Right cardiac atrium (tissue), 5 donors: Measurements from ENCODE around the gene RBM24. TPM values are rescaled to one million over a fixed set of nuclear protein-coding genes. Genes with fewer than 3 reads are reported as not detected.
A peak's percentile ranks its signal among the peaks of the same experiment; 100 is the strongest.

ENCODE experiments used
- ATAC-seq, 2 donors: fragments of 200-7000 bp; cut with Tn5 transposase; one replicate each; pipeline versions ENCODE4 v1.8.0 to v1.9.1; 2020; ENCODE audit warnings: moderate library complexity in 2 of 2, mild to moderate bottlenecking in 1 of 2
- DNase-seq, 3 donors: peaks; one replicate each; pipeline ENCODE4 v3.0.0-alpha.2; 2020
- H3K27ac ChIP-seq: one replicate; pipeline ENCODE4 v1.5.1; 2013; ENCODE audit warnings: mild to moderate bottlenecking, low read length, control low read depth, moderate library complexity
- H3K27me3 ChIP-seq: one replicate; pipeline ENCODE4 v1.6.1; 2013; ENCODE audit not compliant: control insufficient read depth, insufficient read depth
- H3K4me1 ChIP-seq: one replicate; pipeline ENCODE4 v1.6.1; 2013; ENCODE audit warnings: low read length; ENCODE audit not compliant: control insufficient read depth, insufficient read depth
- H3K4me3 ChIP-seq: one replicate; pipeline ENCODE4 v1.5.1; 2013; ENCODE audit warnings: low read length, control low read depth
- H3K9me3 ChIP-seq: one replicate; pipeline ENCODE4 v1.6.1; 2013; ENCODE audit warnings: low read length; ENCODE audit not compliant: control insufficient read depth
- WGBS: extraction: QIAGEN DNeasy Blood & Tissue Kit; methylation state at CpG from one replicate; pipeline ENCODE4 v1.1.7; 2013; 5-methylcytosine and 5-hydroxymethylcytosine counted together
- intact Hi-C, 4 donors: fragments of 100-400 bp; cut with DNase I; formaldehyde crosslinking; loops; one replicate each; pipeline versions ENCODE4 v1.11.0 to v1.14.0; 2022 to 2023
- long read RNA-seq, 4 donors: library from polyadenylated mRNA; unstranded; transcript quantifications; one replicate each; pipeline ENCODE4 v2.0.0, GENCODE V29; 2020 to 2021
- polyA plus RNA-seq: library from polyadenylated mRNA; stranded (reverse); fragments of 200-250 nt; gene quantifications from one replicate; pipeline ENCODE4 v1.2.3, GENCODE V29; 2013
- total RNA-seq, 4 donors: library from RNA; stranded (reverse); fragmentation: NEBNext Ultra II Directional; extraction: Animal tissue kit (Norgen Biotek cat#: 25700); gene quantifications; one replicate each; pipeline ENCODE4 v1.2.1, GENCODE V29; 2021
- donor health status: healthy with polysubstance abuse.
- donor health status: DM: no; HTN: yes; CAD: no.
- donor health status: DM: no; HTN: no; CAD: no.
- donor health status: DM: no; HTN: yes; CAD: no; lungs with severe emphysema.
- donor health status: DM: yes; HTN: yes; CAD: no.

Gene RBM24
- total RNA-seq (100 to 1,000 TPM; 162 to 196 (median 178) TPM), polyA plus RNA-seq (177 TPM)
- long read RNA-seq, donor 1, transcript RBM24-207 (5 exons, 1,544 nt), result minor isoform, 54 of 646 reads
- long read RNA-seq, donor 1, transcript RBM24-206 (3 exons, 1,413 nt), result minor isoform, 6 of 646 reads
- long read RNA-seq, donor 1, transcript RBM24-202 (4 exons, 2,703 nt), result major isoform, 135 of 646 reads
- long read RNA-seq, donor 1, transcript RBM24-201 (3 exons, 2,394 nt), result minor isoform, 9 of 646 reads
- long read RNA-seq, donor 1, partial matches to known transcripts, result 10 of 646 reads
- long read RNA-seq, donor 1, other reads (novel, unspliced or antisense), result 425 of 646 reads
- long read RNA-seq, donor 2, transcript RBM24-207 (5 exons, 1,544 nt), result minor isoform, 31 of 166 reads
- long read RNA-seq, donor 2, transcript RBM24-202 (4 exons, 2,703 nt), result major isoform, 67 of 166 reads
- long read RNA-seq, donor 2, transcript RBM24-208 (2 exons, 1,222 nt), result minor isoform, 5 of 166 reads
- long read RNA-seq, donor 2, partial matches to known transcripts, result 4 of 166 reads
- long read RNA-seq, donor 2, other reads (novel, unspliced or antisense), result 51 of 166 reads
- long read RNA-seq, donor 3, transcript RBM24-202 (4 exons, 2,703 nt), result minor isoform, 21 of 264 reads
- long read RNA-seq, donor 3, transcript RBM24-208 (2 exons, 1,222 nt), result minor isoform, 15 of 264 reads
- long read RNA-seq, donor 3, transcript RBM24-207 (5 exons, 1,544 nt), result minor isoform, 13 of 264 reads
- long read RNA-seq, donor 3, transcript RBM24-201 (3 exons, 2,394 nt), result major isoform, 47 of 264 reads
- long read RNA-seq, donor 3, partial matches to known transcripts, result 15 of 264 reads
- long read RNA-seq, donor 3, other reads (novel, unspliced or antisense), result 143 of 264 reads
- long read RNA-seq, donor 4, transcript RBM24-207 (5 exons, 1,544 nt), result major isoform, 57 of 204 reads
- long read RNA-seq, donor 4, transcript RBM24-202 (4 exons, 2,703 nt), result major isoform, 57 of 204 reads
- long read RNA-seq, donor 4, transcript RBM24-206 (3 exons, 1,413 nt), result minor isoform, 11 of 204 reads
- long read RNA-seq, donor 4, transcript RBM24-208 (2 exons, 1,222 nt), result minor isoform, 6 of 204 reads
- long read RNA-seq, donor 4, partial matches to known transcripts, result 3 of 204 reads
- long read RNA-seq, donor 4, other reads (novel, unspliced or antisense), result 69 of 204 reads

- Histone ChIP-seq H3K4me1 (no peaks in the 10 kb centered on the region), H3K4me3 (peak within 1 kb of the TSS; percentile 72), H3K27ac (peak within 1 kb of the TSS; percentile 80), H3K27me3 (no peaks in the 10 kb centered on the region), H3K9me3 (no peaks in the 10 kb centered on the region)
- peak; percentile 25 to 36 for ATAC-seq
- peak; percentile 65 to 84 (median 80) for DNase-seq
- intact Hi-C loops, result loop anchor here in 3 of 4 donors (5.0 to 10.0 kb wide), 5 partner anchors 106 to 194 kb away; partner anchors contain the start of gene CAP2 (in 1 of the 3)
- under 1% methylated on average over 46 of the region's 46 CpGs for WGBS
Measured at GRCh38 chr6:17281100-17281496, at the start of gene RBM24. Gene RBM24, plus strand, starts transcription at chr6:17281361. Its CDS starts 221 bp downstream, at chr6:17281582.

GRCh38 chr6:17233531-17233930 is 47.6 kb upstream of the RBM24 start:
- WGBS, result 70% methylated on average over 2 of the region's 2 CpGs
- Histone ChIP-seq H3K4me1 (peaks cover 2% of the 10 kb centered on the region), H3K27ac (no peak overlapping the region), H3K4me3 (no peak overlapping the region), H3K9me3 (no peaks in the 10 kb centered on the region), H3K27me3 (no peaks in the 10 kb centered on the region)
- ATAC-seq (no peak), DNase-seq (no peak)
- intact Hi-C loops, result no loop called here

GRCh38 chr6:17237246-17237645 is 43.9 kb upstream of the RBM24 start:
- peaks cover 2% of the 10 kb centered on the region for H3K4me1 ChIP-seq
- ATAC-seq, result no peak
- no peak for DNase-seq
- no peak overlapping the region for H3K27ac ChIP-seq
- H3K9me3 ChIP-seq, result no peaks in the 10 kb centered on the region
- H3K27me3 ChIP-seq, result no peaks in the 10 kb centered on the region
- intact Hi-C loops, result no loop called here
- WGBS, result 97% methylated on average over 2 of the region's 2 CpGs
- no peak overlapping the region for H3K4me3 ChIP-seq

- no peak overlapping the region for H3K27ac ChIP-seq
- WGBS, result 89% methylated on average over 4 of the region's 4 CpGs
- H3K9me3 ChIP-seq, result no peaks in the 10 kb centered on the region
- peaks cover 2% of the 10 kb centered on the region for H3K4me1 ChIP-seq
- no peaks in the 10 kb centered on the region for H3K27me3 ChIP-seq
- ATAC-seq (no peak), DNase-seq (no peak)
- H3K4me3 ChIP-seq, result no peak overlapping the region
- intact Hi-C loops, result no loop called here
Measured at GRCh38 chr6:17239260-17239659, 41.9 kb upstream of the RBM24 start.

GRCh38 chr6:17240803-17241500 is 40.2 kb upstream of the RBM24 start:
- ATAC-seq (no peak), DNase-seq (no peak)
- no peaks in the 10 kb centered on the region for H3K9me3 ChIP-seq
- H3K27me3 ChIP-seq, result no peaks in the 10 kb centered on the region
- H3K4me1 ChIP-seq, result peaks cover 2% of the 10 kb centered on the region
- WGBS, result 73% methylated on average over 3 of the region's 3 CpGs
- intact Hi-C loops, result no loop called here
- no peak overlapping the region for H3K4me3 ChIP-seq
- H3K27ac ChIP-seq, result no peak overlapping the region

- no peak overlapping the region for H3K27ac ChIP-seq
- no peak overlapping the region for H3K4me3 ChIP-seq
- WGBS, result 43% methylated on average over 1 of the region's 1 CpG
- ATAC-seq (no peak), DNase-seq (no peak)
- H3K9me3 ChIP-seq, result no peaks in the 10 kb centered on the region
- no peaks in the 10 kb centered on the region for H3K27me3 ChIP-seq
- intact Hi-C loops, result no loop called here
- no peaks in the 10 kb centered on the region for H3K4me1 ChIP-seq
Measured at GRCh38 chr6:17242087-17242486, 39.1 kb upstream of the RBM24 start.

- ATAC-seq, result no peak
- no peak overlapping the region for H3K4me3 ChIP-seq
- H3K9me3 ChIP-seq, result no peaks in the 10 kb centered on the region
- no peaks in the 10 kb centered on the region for H3K4me1 ChIP-seq
- no peak for DNase-seq
- intact Hi-C loops, result no loop called here
- 63% methylated on average over 2 of the region's 2 CpGs for WGBS
- H3K27ac ChIP-seq, result no peak overlapping the region
- no peaks in the 10 kb centered on the region for H3K27me3 ChIP-seq
Measured at GRCh38 chr6:17250237-17250636, 30.9 kb upstream of the RBM24 start.

GRCh38 chr6:17251953-17252352 is 29.2 kb upstream of the RBM24 start:
- Histone ChIP-seq H3K4me3 (no peak overlapping the region), H3K27ac (no peak overlapping the region), H3K9me3 (no peaks in the 10 kb centered on the region), H3K4me1 (no peaks in the 10 kb centered on the region), H3K27me3 (no peaks in the 10 kb centered on the region)
- no peak for DNase-seq
- intact Hi-C loops, result no loop called here
- no peak for ATAC-seq

- H3K4me1 ChIP-seq, result no peaks in the 10 kb centered on the region
- ATAC-seq, result no peak
- intact Hi-C loops, result no loop called here
- DNase-seq, result no peak
- WGBS, result 57% methylated on average over 4 of the region's 4 CpGs
- H3K27ac ChIP-seq, result no peak overlapping the region
- H3K4me3 ChIP-seq, result no peak overlapping the region
- H3K27me3 ChIP-seq, result no peaks in the 10 kb centered on the region
- H3K9me3 ChIP-seq, result no peaks in the 10 kb centered on the region
Measured at GRCh38 chr6:17258749-17259148, 22.4 kb upstream of the RBM24 start.

- Histone ChIP-seq H3K4me1 (peaks cover 2% of the 10 kb centered on the region), H3K27me3 (no peaks in the 10 kb centered on the region), H3K27ac (no peak overlapping the region), H3K4me3 (no peak overlapping the region), H3K9me3 (no peaks in the 10 kb centered on the region)
- ATAC-seq, result no peak
- no peak for DNase-seq
- intact Hi-C loops, result no loop called here
Measured at GRCh38 chr6:17265570-17265969, 15.6 kb upstream of the RBM24 start.
